GM18505 (cell line): ENCODE data around the gene UPP2.

Source experiments
- ATAC-seq: cut with Tn5 transposase; IDR thresholded peaks from one replicate; pipeline ENCODE4 v1.9.1; 2021; ENCODE audit not compliant: unreplicated experiment
- POLR2A ChIP-seq: IDR thresholded peaks from 4 replicates; pipeline ENCODE4 v1.6.1; 2011; ENCODE audit warnings: borderline replicate concordance; ENCODE audit not compliant: insufficient read depth, insufficient read length; ENCODE audit errors: extremely low read depth

UPP2 gene

GRCh38 chr2:158178646-158179045, 77.0 kb downstream of the UPP2 start:
- no peak for ATAC-seq
- no peak for TF ChIP-seq POLR2A

GRCh38 chr2:158179660-158180059, 78.0 kb downstream of the UPP2 start:
- no peak for ATAC-seq
- no peak for TF ChIP-seq POLR2A

DNA sequence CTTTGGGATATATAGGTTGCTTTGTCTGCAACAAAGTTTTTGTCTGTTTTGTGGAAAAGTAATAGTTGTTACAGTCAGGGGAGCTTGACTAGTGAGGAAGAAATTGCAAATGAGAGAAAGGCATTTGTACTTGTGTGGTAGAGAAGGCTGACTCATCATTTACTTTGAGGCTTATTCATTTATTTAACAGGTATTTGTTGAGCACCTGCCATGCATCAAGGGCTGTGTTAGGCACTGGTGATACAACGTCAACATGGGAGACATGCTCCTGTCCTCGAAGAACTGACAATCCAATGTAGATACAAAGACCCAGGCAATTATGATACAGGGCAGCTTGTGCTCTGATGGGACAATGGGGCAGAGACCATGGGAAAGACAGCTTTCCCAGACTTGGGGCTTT, 79.5 kb downstream of the UPP2 start:
- TF ChIP-seq POLR2A, result no peak
- no peak for ATAC-seq

DNA sequence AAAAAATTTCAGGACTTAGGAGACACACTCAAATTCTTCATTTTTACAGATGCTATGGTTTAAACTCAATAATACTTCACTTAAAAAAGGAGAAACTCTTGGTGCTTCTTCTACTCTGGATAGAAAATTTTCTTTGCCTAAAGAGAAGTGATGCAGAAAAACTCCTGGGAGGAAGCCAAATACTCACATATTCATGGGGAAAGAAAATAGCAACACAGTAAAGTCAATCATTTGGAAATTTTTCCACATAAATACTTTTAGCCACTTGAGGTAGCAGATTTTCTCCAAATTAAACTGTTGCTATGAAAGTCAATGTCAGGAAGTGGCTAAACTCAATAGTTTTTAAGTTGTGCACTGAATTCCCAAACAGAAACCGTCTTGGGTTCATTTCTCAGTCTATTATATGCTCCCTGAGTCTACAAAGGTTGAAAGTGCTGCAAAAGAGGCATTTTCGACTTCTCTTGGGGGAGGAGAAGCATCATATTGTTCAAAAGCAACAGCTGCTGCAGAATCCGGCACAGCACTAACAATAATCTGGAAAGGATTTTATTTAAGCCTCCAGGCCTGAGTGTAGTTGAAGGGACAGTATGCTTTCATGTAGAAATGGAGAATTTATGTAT, 81.1 kb downstream of the UPP2 start:
- ATAC-seq, result no peak
- no peak for TF ChIP-seq POLR2A

DNA sequence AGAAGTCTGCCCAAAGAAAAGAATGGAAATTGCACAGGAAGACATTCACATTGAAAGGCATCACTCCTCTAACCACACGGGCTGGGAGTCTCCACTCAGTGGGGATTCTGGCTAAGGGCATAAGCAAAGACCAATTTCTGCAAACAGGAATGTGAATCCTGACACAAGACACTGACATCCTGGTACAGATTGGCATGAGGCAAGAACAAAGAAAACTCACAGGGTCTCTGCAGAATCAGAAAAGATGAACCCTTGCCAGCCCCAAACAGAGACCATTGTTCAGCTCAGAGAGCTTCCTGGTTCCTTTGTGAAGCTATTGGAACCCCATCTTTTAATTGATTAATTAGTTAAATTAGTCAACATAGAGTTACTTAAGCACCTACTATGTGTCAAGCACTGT, 82.3 kb downstream of the UPP2 start:
- no peak for TF ChIP-seq POLR2A
- no peak for ATAC-seq

DNA sequence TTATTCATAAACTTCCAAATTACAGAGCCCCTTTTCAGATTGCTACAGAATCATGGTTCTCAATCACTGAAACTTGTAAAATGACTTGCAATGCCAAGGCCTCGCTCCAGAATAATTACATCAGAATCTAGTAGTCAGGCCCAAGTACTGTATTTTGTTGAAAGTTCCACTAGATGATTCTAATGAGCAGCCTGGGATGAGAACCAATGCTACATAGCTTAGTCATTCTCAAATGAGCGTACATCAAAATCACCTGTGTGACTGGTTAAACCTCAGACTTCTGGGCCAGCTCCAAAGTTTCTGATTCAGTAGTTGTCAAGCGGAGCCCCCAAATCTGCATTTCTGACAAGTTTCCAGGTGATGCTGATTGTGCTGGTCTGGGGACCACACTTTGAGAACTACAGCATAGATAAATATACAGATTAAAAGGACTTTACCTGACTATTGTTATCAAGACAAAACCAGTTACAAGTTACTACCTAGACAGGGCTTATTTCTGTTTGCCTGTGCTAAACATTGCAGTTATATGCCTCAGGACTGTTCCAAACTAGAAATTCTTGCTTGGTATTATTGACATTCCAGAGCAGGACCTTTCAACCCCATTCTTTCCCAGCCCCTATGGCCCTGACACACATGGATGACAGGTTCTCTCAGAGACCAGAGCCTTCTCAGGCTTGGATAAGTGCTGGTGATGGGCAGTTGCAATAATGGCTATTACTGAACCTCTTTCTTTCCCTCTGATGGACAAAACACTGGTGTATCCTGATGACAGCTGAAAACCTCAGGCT, 83.1 kb downstream of the UPP2 start:
- no peak for ATAC-seq
- no peak for TF ChIP-seq POLR2A
